Fibroblast of villous mesenchyme (primary cell): Measurements from ENCODE around the gene TWSG1. TPM values are rescaled to one million over a fixed set of nuclear protein-coding genes. Genes with fewer than 3 reads are reported as not detected.
"Not testable (repeated sequence)": the region's sequence is repeated elsewhere in the genome, so short reads cannot be mapped to it uniquely, and the experiment has no call there.

Source experiments
- DNase-seq: peaks from one replicate; pipeline ENCODE4 v3.0.0-alpha.2; 2010; ENCODE audit warnings: low read depth
- H3K4me3 ChIP-seq: 2 replicates; pipeline ENCODE4 v1.5.1; 2011; ENCODE audit warnings: low read depth, mild to moderate bottlenecking, low read length
- total RNA-seq: library from RNA; depleted of rRNA; stranded (reverse); fragments of >200 nt; gene quantifications from 2 replicates; pipeline ENCODE4 v1.2.3, GENCODE V29; 2012
- TF ChIP-seq, protein P1 (sequence below): IDR thresholded peaks from 2 replicates; pipeline ENCODE4 v1.5.1; 2012; ENCODE audit warnings: low read depth, mild to moderate bottlenecking, low read length; ENCODE audit not compliant: insufficient read depth

TWSG1 gene
- total RNA-seq, 1 donor: 181 TPM

DNA sequence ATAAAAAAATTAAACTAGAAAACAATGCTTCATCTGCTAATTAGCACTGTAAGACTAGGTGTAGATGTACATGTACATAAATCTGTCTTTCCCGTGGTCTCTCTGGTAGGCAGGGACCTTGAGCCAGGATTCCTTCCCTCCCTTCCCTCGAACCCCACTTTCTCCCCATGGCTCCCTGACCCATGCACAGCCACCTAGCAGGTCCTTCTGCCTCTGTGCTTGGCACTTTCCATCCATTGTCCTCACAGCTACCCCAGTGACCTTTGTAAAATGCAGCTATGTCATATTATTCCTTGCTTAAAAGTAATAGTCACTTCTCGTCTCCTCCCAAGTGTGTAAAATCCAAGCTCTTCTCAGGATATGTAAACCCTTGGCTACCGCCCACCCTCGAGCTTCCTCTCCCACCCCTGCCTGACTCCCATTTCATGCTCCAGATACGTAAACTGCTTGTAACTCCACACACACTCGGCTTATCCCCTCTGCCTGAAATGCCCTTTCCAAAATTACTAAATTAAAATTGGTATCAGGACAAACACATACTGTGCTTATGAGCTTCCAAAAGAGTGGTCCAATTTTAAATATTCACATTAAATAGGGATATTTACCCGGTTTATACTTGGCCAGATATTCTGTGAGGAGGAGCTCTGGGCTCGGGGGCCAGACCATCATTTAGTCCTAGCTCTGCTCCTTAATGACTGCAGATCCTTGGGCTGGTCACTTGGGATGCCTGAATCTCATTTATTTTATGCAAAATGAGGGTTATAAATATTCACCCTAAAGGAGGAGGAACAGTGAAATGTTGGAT lies 86.7 kb downstream of the TWSG1 start:
- no peak for DNase-seq
- TF ChIP-seq, protein P1, sequence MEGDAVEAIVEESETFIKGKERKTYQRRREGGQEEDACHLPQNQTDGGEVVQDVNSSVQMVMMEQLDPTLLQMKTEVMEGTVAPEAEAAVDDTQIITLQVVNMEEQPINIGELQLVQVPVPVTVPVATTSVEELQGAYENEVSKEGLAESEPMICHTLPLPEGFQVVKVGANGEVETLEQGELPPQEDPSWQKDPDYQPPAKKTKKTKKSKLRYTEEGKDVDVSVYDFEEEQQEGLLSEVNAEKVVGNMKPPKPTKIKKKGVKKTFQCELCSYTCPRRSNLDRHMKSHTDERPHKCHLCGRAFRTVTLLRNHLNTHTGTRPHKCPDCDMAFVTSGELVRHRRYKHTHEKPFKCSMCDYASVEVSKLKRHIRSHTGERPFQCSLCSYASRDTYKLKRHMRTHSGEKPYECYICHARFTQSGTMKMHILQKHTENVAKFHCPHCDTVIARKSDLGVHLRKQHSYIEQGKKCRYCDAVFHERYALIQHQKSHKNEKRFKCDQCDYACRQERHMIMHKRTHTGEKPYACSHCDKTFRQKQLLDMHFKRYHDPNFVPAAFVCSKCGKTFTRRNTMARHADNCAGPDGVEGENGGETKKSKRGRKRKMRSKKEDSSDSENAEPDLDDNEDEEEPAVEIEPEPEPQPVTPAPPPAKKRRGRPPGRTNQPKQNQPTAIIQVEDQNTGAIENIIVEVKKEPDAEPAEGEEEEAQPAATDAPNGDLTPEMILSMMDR: no peak

GRCh38 chr18:9421901-9422327 lies 87.3 kb downstream of the TWSG1 start:
- DNase-seq: no peak
- TF ChIP-seq, protein P1: no peak
- no peak overlapping the region for H3K4me3 ChIP-seq

More for the DNA sequence above, 86.7 kb downstream of the TWSG1 start:
- no peak overlapping the region for H3K4me3 ChIP-seq

GRCh38 chr18:9422816-9423519 lies 88.4 kb downstream of the TWSG1 start:
- no peak overlapping the region for H3K4me3 ChIP-seq
- DNase-seq: no peak
- TF ChIP-seq, protein P1: no peak

DNA sequence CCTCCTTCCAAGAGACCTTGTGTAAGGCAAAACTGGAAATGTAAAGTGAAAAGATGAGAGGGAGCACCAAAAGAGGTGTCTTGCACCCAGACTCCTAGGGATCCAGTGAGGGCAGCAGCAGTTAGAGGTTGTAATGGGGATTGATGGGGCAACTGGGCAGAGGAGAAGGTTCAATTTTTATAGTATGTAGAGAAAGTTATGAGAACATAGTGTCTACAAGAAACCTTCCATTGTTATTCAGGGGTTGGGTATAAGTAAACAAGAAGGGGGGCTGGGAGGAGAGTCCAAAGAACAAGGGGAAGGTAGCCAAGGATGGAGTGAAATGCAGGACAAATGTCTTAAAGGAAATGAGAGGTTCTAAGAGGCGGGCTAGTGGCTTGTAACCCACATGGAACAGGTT lies 89.1 kb downstream of the TWSG1 start:
- not testable (repeated sequence) for DNase-seq, H3K4me3 ChIP-seq

- not testable (repeated sequence) for DNase-seq, H3K4me3 ChIP-seq
Observed at GRCh38 chr18:9424235-9424634, 89.7 kb downstream of the TWSG1 start.

DNA sequence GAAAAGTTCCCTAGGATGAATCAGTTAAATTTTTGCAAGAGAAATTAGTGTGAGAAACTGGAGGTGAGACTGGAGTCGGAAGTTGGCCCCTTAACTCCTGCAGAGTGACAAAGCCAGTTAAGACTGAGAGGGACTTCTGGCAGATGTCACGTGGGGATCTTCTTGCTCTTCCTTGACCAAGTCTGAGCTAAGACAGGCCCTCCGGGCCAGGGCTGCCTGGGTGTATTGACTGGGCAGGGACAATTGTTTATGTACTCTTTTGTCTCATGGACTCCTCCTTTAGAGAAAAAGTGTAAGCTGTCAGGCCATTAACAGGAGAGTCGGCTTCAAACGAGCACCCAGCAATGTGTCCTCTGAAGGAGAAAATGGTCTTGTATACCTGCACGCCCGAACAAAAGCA lies 92.2 kb downstream of the TWSG1 start:
- no peak for DNase-seq
- TF ChIP-seq, protein P1: no peak
- no peak overlapping the region for H3K4me3 ChIP-seq

DNA sequence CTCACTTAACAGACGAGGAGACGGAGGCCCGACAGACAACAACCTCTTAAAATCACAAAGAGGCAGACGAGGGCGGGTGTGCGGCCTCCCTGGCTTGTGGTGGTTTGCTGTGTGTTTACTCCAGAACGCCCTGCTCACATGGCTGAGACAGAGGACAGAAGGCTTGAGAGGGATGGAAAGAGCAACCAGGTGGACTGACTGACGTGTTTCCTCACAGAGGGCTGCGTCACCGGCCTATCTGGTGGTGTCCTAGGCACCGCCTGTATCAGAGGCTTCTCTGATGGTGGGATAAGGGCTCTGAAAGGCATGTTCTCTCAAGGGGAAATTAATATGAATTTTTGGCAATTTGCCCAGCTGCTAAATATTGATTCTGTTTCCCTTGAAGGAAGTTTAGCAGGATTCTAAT lies 93.7 kb downstream of the TWSG1 start:
- no peak for DNase-seq
- TF ChIP-seq, protein P1: no peak
- no peak overlapping the region for H3K4me3 ChIP-seq
